K562 (cell line): ENCODE results near the gene LAG3. TPM values are rescaled to one million over a fixed set of nuclear protein-coding genes. Genes with fewer than 3 reads are reported as not detected.
A peak's percentile ranks its signal among the peaks of the same experiment; 100 is the strongest.

Experiments used
- CBFA2T3 ChIP-seq: fragments of 450-650 bp; IDR thresholded peaks from 2 replicates; pipeline ENCODE4 v1.6.1; 2017
- CXXC5 ChIP-seq: fragments of 250-450 bp; sonication (Bioruptor Pico); IDR thresholded peaks from 2 replicates; pipeline ENCODE4 v1.8.0; 2022; ENCODE audit warnings: inconsistent platforms, mild to moderate bottlenecking, moderate library complexity
- EHMT2 ChIP-seq: fragments of 450-650 bp; IDR thresholded peaks from 2 replicates; pipeline ENCODE4 v1.6.1; 2018; ENCODE audit warnings: antibody characterized with exemption
- ESRRA ChIP-seq: fragments of 450-650 bp; IDR thresholded peaks from 2 replicates; pipeline ENCODE4 v1.6.1; 2014; ENCODE audit warnings: low read depth, mild to moderate bottlenecking, moderate library complexity, borderline replicate concordance
- TBL1XR1 ChIP-seq, 2 experiments: IDR thresholded peaks; 2 replicates each; pipeline ENCODE4 v1.6.1; 2012; ENCODE audit warnings: improper control_type of control experiment in 2 of 2, low read length in 2 of 2, mild to moderate bottlenecking in 1 of 2
- ZNF232 ChIP-seq: sonication (generic); formaldehyde crosslinking; IDR thresholded peaks from 2 replicates; pipeline ENCODE4 v1.8.0; 2022; ENCODE audit warnings: mild to moderate bottlenecking, missing genetic modification reagents
- polyA plus RNA-seq, 8 experiments: library from polyadenylated mRNA; depleted of rRNA in 4 of 8; stranded (reverse) in 5 of 8; unstranded in 3 of 8; fragments of >200 nt; fragmentation: Nextera tagmentation in 2 of 8; fragmentation: Illumina TruSeq in 1 of 8; extraction: Ambion mirVana in 2 of 8; extraction: Trizol in 1 of 8; gene quantifications; 2 replicates each; pipeline versions ENCODE4 v1.2.1 to v1.2.3, GENCODE V29; 2011 to 2014; ENCODE audit warnings: inconsistent platforms in 1 of 8, missing spikeins in 1 of 8
- total RNA-seq, 7 experiments: library from RNA; depleted of rRNA in 6 of 7; stranded (reverse); fragments of >200 nt in 6 of 7; fragmentation: Illumina TruSeq in 2 of 7; extraction: Trizol in 2 of 7; gene quantifications; 2 replicates each; pipeline versions ENCODE4 v1.2.1 to v1.2.3, GENCODE V29; 2011 to 2021; ENCODE audit warnings: low replicate concordance in 1 of 7
- TF ChIP-seq, protein P1 (sequence below): fragments of 250-450 bp; sonication (Bioruptor Pico); IDR thresholded peaks from 2 replicates; pipeline ENCODE4 v1.5.0; 2020; ENCODE audit warnings: mild to moderate bottlenecking, borderline replicate concordance
- TF ChIP-seq, protein P2 (sequence below): fragments of 200-800 bp; sonication (Bioruptor generic); IDR thresholded peaks from 2 replicates; pipeline ENCODE4 v1.6.1; 2017; ENCODE audit warnings: missing genetic modification characterization, missing compliant biosample characterization
- TF ChIP-seq, protein P3 (sequence below), 2 experiments: fragments of 450-650 bp in 1 of 2; sonication (generic) in 1 of 2; formaldehyde crosslinking in 1 of 2; IDR thresholded peaks; 2 replicates each; pipeline versions ENCODE4 v1.7.1 to v1.9.0; 2016 to 2022; ENCODE audit warnings: inconsistent platforms in 1 of 2, mild to moderate bottlenecking in 1 of 2, missing genetic modification reagents in 1 of 2
- TF ChIP-seq, protein P4 (sequence below), 2 experiments: fragments of 450-650 bp; conservative IDR thresholded peaks; 2 replicates each; pipeline ENCODE4 v1.6.1; 2017; ENCODE audit warnings: mild to moderate bottlenecking in 2 of 2, moderate library complexity in 2 of 2

The LAG3 gene
- total and polyA plus RNA-seq, 9 of the 15 experiments (the other 6 are each of a cell fraction or from before 2014, with no cell fraction given), result 0.07 to 0.66 (median 0.09) TPM; not detected in 1

DNA sequence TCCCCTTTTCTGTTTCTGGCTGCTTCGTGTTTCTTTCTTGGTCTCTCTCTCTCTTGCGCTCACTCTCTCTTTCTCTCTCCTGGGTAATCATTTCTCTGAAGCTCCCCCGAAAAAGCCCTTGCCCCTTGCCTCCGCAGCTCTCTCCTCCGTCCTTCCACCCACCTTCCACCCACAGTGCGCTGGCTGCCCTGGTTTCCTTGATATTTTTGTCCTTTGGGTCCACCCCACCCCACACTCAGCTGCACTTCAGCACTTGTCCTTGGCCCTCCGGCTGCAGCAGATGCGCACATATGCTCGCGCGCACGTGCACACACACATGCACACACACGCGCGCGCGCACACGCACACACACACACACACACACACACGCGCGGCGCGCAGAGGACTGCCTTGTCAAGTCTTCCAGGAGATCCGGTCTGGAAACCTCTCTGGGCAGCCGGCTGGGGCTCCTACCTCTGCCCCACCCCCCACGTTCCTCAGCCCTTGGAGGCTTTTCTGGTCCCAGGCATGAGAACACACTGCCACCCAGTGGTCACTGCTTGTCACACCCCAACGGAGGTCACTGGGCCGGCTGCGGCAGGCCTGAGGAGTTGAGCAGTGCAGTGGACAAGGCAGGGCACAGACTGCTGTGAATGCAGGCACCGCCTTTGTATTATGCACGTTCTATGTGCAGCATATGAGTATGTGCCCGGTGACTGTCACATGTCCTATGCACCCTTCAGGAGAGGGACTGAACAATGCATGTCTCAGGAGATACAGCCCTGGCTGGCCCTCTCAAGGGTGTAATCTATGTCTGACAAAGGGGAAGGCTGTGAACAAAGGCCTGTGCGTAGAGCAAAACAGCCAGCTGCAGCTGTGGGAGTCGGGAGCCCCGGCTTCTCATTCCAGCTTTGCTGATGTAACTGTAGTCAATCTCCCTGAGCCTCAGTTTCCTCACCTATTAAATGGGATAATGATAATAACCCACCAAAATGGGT, 6.5 kb downstream of the LAG3 start (continued):
- TF ChIP-seq, protein P1, sequence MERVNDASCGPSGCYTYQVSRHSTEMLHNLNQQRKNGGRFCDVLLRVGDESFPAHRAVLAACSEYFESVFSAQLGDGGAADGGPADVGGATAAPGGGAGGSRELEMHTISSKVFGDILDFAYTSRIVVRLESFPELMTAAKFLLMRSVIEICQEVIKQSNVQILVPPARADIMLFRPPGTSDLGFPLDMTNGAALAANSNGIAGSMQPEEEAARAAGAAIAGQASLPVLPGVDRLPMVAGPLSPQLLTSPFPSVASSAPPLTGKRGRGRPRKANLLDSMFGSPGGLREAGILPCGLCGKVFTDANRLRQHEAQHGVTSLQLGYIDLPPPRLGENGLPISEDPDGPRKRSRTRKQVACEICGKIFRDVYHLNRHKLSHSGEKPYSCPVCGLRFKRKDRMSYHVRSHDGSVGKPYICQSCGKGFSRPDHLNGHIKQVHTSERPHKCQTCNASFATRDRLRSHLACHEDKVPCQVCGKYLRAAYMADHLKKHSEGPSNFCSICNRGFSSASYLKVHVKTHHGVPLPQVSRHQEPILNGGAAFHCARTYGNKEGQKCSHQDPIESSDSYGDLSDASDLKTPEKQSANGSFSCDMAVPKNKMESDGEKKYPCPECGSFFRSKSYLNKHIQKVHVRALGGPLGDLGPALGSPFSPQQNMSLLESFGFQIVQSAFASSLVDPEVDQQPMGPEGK (CRISPR knock-in tag), result no peak
- TF ChIP-seq ZNF232 (CRISPR knock-in tag) (no peak), TBL1XR1 (IDR thresholded peaks at IDR 0.05; ENCODE audit: low read length in 2 of 2) (peak; percentile 28 to 33; a peak in 2 of 4 replicates), EHMT2 (no peak), CXXC5 (CRISPR knock-in tag) (peak; percentile 82), ESRRA (no peak; the same call in 1 of the 2 replicates), CBFA2T3 (peak; percentile 49; the same call in 1 of the 2 replicates)
- TF ChIP-seq, protein P2, sequence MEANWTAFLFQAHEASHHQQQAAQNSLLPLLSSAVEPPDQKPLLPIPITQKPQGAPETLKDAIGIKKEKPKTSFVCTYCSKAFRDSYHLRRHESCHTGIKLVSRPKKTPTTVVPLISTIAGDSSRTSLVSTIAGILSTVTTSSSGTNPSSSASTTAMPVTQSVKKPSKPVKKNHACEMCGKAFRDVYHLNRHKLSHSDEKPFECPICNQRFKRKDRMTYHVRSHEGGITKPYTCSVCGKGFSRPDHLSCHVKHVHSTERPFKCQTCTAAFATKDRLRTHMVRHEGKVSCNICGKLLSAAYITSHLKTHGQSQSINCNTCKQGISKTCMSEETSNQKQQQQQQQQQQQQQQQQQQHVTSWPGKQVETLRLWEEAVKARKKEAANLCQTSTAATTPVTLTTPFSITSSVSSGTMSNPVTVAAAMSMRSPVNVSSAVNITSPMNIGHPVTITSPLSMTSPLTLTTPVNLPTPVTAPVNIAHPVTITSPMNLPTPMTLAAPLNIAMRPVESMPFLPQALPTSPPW, result peak; percentile 72; the same call in 1 of the 2 replicates
- TF ChIP-seq, protein P3, sequence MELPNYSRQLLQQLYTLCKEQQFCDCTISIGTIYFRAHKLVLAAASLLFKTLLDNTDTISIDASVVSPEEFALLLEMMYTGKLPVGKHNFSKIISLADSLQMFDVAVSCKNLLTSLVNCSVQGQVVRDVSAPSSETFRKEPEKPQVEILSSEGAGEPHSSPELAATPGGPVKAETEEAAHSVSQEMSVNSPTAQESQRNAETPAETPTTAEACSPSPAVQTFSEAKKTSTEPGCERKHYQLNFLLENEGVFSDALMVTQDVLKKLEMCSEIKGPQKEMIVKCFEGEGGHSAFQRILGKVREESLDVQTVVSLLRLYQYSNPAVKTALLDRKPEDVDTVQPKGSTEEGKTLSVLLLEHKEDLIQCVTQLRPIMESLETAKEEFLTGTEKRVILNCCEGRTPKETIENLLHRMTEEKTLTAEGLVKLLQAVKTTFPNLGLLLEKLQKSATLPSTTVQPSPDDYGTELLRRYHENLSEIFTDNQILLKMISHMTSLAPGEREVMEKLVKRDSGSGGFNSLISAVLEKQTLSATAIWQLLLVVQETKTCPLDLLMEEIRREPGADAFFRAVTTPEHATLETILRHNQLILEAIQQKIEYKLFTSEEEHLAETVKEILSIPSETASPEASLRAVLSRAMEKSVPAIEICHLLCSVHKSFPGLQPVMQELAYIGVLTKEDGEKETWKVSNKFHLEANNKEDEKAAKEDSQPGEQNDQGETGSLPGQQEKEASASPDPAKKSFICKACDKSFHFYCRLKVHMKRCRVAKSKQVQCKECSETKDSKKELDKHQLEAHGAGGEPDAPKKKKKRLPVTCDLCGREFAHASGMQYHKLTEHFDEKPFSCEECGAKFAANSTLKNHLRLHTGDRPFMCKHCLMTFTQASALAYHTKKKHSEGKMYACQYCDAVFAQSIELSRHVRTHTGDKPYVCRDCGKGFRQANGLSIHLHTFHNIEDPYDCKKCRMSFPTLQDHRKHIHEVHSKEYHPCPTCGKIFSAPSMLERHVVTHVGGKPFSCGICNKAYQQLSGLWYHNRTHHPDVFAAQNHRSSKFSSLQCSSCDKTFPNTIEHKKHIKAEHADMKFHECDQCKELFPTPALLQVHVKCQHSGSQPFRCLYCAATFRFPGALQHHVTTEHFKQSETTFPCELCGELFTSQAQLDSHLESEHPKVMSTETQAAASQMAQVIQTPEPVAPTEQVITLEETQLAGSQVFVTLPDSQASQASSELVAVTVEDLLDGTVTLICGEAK (IDR thresholded peaks at IDR 0.05), result peak; percentile 33; the same call in 1 of the 2 replicates
- TF ChIP-seq, protein P3 (CRISPR knock-in tag; IDR thresholded peaks at IDR 0.05), result peak; percentile 28; the same call in 1 of the 2 replicates
- TF ChIP-seq, protein P4, sequence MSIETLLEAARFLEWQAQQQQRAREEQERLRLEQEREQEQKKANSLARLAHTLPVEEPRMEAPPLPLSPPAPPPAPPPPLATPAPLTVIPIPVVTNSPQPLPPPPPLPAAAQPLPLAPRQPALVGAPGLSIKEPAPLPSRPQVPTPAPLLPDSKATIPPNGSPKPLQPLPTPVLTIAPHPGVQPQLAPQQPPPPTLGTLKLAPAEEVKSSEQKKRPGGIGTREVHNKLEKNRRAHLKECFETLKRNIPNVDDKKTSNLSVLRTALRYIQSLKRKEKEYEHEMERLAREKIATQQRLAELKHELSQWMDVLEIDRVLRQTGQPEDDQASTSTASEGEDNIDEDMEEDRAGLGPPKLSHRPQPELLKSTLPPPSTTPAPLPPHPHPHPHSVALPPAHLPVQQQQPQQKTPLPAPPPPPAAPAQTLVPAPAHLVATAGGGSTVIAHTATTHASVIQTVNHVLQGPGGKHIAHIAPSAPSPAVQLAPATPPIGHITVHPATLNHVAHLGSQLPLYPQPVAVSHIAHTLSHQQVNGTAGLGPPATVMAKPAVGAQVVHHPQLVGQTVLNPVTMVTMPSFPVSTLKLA (conservative IDR thresholded peaks at IDR 0.05), result peak; percentile 92 to 96
